Measurements from ENCODE around the gene PTPN4. TPM values are rescaled to one million over a fixed set of nuclear protein-coding genes. Genes with fewer than 3 reads are reported as not detected.
A peak's percentile ranks its signal among the peaks of the same experiment; 100 is the strongest.

PTPN4 gene
- total and polyA plus RNA-seq, 2 of the 8 experiments (the other 6 are each of a cell fraction or from before 2014, with no cell fraction given) = 28.5 to 105 TPM

GRCh38 chr2:120007851-120008250, 248.1 kb downstream of the PTPN4 start:
- Histone ChIP-seq H2BK120ac (replicated peaks; ENCODE audit: low read depth, low read length) (no peak overlapping the region), H2AFZ (ENCODE audit: low read length) (0 out of 2 replicates have a peak overlapping the region, but pooled peaks have one; percentile 16), H2AK5ac (ENCODE audit: low read depth, low read length) (no peak overlapping the region), H3K56ac (replicated peaks; ENCODE audit: insufficient read length, low read depth, low read length) (no peak overlapping the region), H3K18ac (ENCODE audit: extremely low read depth, low read length) (no peak overlapping the region), H3K79me1 (ENCODE audit: low read depth, low read length) (no peaks in the 10 kb centered on the region; the same call in 1 of the 2 replicates), H2BK5ac (ENCODE audit: low read depth, low read length) (no peak overlapping the region), H3K79me2 (ENCODE audit: control insufficient read depth in 1 of 2, insufficient read depth in 2 of 2, low read length in 2 of 2) (no peaks in the 10 kb centered on the region), H3K36me3 (ENCODE audit: control insufficient read depth in 2 of 4, insufficient read depth in 4 of 4, low read length in 3 of 4) (no peaks in the 10 kb centered on the region), H4K20me1 (replicated peaks in 1 of 2; ENCODE audit: control insufficient read depth in 1 of 2, insufficient read depth in 2 of 2, low read length in 2 of 2) (peaks cover 0 to 2% of the 10 kb centered on the region in 2 experiments), H3K4ac (replicated peaks; ENCODE audit: insufficient read length, low read depth, low read length) (no peak overlapping the region), H3K23me2 (ENCODE audit: low read depth, low read length) (no peaks in the 10 kb centered on the region), H3K4me1 (replicated peaks in 1 of 4; ENCODE audit: control insufficient read depth in 3 of 4, insufficient read depth in 4 of 4, low read length in 3 of 4) (peaks cover 0 to 3% (median 0%) of the 10 kb centered on the region in 4 experiments; a peak in 2 of 7 replicates), H3K4me3 (ENCODE audit: extremely low read depth in 1 of 4, insufficient read depth in 2 of 4, low read depth in 3 of 4, low read length in 4 of 4) (no peak overlapping the region), H2BK15ac (ENCODE audit: low read length) (no peak overlapping the region), H3K4me2 (ENCODE audit: insufficient read depth in 1 of 2, low read depth in 2 of 2, low read length in 2 of 2) (no peak overlapping the region), H2BK12ac (ENCODE audit: low read depth, low read length) (no peak overlapping the region), H3K23ac (ENCODE audit: insufficient read length) (no peak overlapping the region), H3K27me3 (replicated peaks in 1 of 4; ENCODE audit: control insufficient read depth in 3 of 4, extremely low read depth in 1 of 4, insufficient read depth in 3 of 4, low read length in 3 of 4) (peaks cover 0 to 7% (median 5%) of the 10 kb centered on the region in 4 experiments; a peak in 4 of 7 replicates), H2BK20ac (ENCODE audit: low read length) (no peak overlapping the region), H4K5ac (ENCODE audit: insufficient read length, low read depth, low read length) (no peak overlapping the region), H4K91ac (replicated peaks; ENCODE audit: insufficient read length, low read length) (no peak overlapping the region), H3K27ac (ENCODE audit: low read depth, low read length) (no peak overlapping the region), H3K9me3 (ENCODE audit: insufficient read depth in 2 of 2, low read depth in 1 of 2, low read length in 1 of 2) (no peaks in the 10 kb centered on the region), H3K9ac (replicated peaks in 1 of 4; ENCODE audit: extremely low read depth in 1 of 4, low read depth in 3 of 4, low read length in 3 of 4) (no peak overlapping the region), H4K8ac (ENCODE audit: extremely low read depth, insufficient read depth, low read length) (no peak overlapping the region), H3K14ac (ENCODE audit: insufficient read length) (no peak overlapping the region)
- no peak for DNase-seq (ENCODE audit: low read depth in 1 of 2, low spot score in 2 of 2)
- WGBS, 2 experiments (ENCODE audit: extremely low coverage in 1 of 2, insufficient coverage in 1 of 2, insufficient read length in 1 of 2, insufficient replicate concordance in 2 of 2, low coverage in 1 of 2, low lambda C conversion rate in 2 of 2, missing lambda C conversion rate in 1 of 2) = 95% methylated on average over 4 of the region's 4 CpGs; no CpG with 5 or more reads in 1 of the 2 experiments
- ChIA-PET CTCF (ENCODE audit: partially characterized antibody) (interaction anchor here (0.6 to 1.6 kb wide), 3 partner anchors 11 to 199 kb away, joined by 3 to 6 read pairs (median 3); no protein-coding TSS in a partner anchor), POLR2A (ENCODE audit: partially characterized antibody) (no interaction called here)
- FAIRE-seq = no peak
- TF ChIP-seq BCL11A (IDR thresholded peaks at IDR 0.05; ENCODE audit: low read depth in 2 of 2, low read length in 2 of 2) (no peak), GABPA (IDR thresholded peaks at IDR 0.05; ENCODE audit: borderline replicate concordance, insufficient read depth, low read length) (no peak)

Measured in H1 (cell line).